Measurements from ENCODE around the gene EIF3I.

The EIF3I gene

GRCh38 chr1:32247983-32248889 lies 26.0 kb downstream of the EIF3I start:
- peak; percentile 88 for DNase-seq (ENCODE audit: extremely low read depth, insufficient read length)
- TF ChIP-seq CTCF (IDR thresholded peaks at IDR 0.05; ENCODE audit: insufficient read depth, low read length, poor library complexity, severe bottlenecking): peak; percentile 98
- Histone ChIP-seq H3K36me3 (ENCODE audit: control insufficient read depth, insufficient read depth, low read length) (no peaks in the 10 kb centered on the region), H3K4me3 (replicated peaks; ENCODE audit: low read depth, low read length) (no peak overlapping the region; the same call in 1 of the 2 replicates), H3K27me3 (replicated peaks; ENCODE audit: control insufficient read depth, insufficient read depth, low read length) (no peaks in the 10 kb centered on the region)

- peak; percentile 88 for DNase-seq (ENCODE audit: extremely low read depth, insufficient read length)
- no peaks in the 10 kb centered on the region for H3K36me3 ChIP-seq (ENCODE audit: control insufficient read depth, insufficient read depth, low read length)
- H3K27me3 ChIP-seq (replicated peaks; ENCODE audit: control insufficient read depth, insufficient read depth, low read length): no peaks in the 10 kb centered on the region
- no peak overlapping the region; the same call in 1 of the 2 replicates for H3K4me3 ChIP-seq (replicated peaks; ENCODE audit: low read depth, low read length)
- no peak for TF ChIP-seq CTCF (IDR thresholded peaks at IDR 0.05; ENCODE audit: insufficient read depth, low read length, poor library complexity, severe bottlenecking)
Observed at GRCh38 chr1:32249831-32250525, 27.8 kb downstream of the EIF3I start.

GRCh38 chr1:32250893-32251716 lies 28.9 kb downstream of the EIF3I start, which contains the start of gene LCK:
Gene LCK (plus strand): TSS chr1:32251265. CDS start chr1:32274330, 23,065 bp downstream.
- Histone ChIP-seq H3K27me3 (replicated peaks; ENCODE audit: control insufficient read depth, insufficient read depth, low read length) (no peaks in the 10 kb centered on the region), H3K36me3 (ENCODE audit: control insufficient read depth, insufficient read depth, low read length) (no peaks in the 10 kb centered on the region), H3K4me3 (replicated peaks; ENCODE audit: low read depth, low read length) (peak within 1 kb of the TSS; percentile 60)
- TF ChIP-seq CTCF (IDR thresholded peaks at IDR 0.05; ENCODE audit: insufficient read depth, low read length, poor library complexity, severe bottlenecking): no peak
- peak; percentile 86 for DNase-seq (ENCODE audit: extremely low read depth, insufficient read length)

- H3K36me3 ChIP-seq (ENCODE audit: control insufficient read depth, insufficient read depth, low read length): no peaks in the 10 kb centered on the region
- 0 out of 2 replicates have a peak overlapping the region, but pooled peaks have one; percentile 0 for H3K4me3 ChIP-seq (replicated peaks; ENCODE audit: low read depth, low read length)
- no peaks in the 10 kb centered on the region for H3K27me3 ChIP-seq (replicated peaks; ENCODE audit: control insufficient read depth, insufficient read depth, low read length)
- peak; percentile 42 for DNase-seq (ENCODE audit: extremely low read depth, insufficient read length)
- TF ChIP-seq CTCF (IDR thresholded peaks at IDR 0.05; ENCODE audit: insufficient read depth, low read length, poor library complexity, severe bottlenecking): no peak
Observed at GRCh38 chr1:32255072-32256071, 33.2 kb downstream of the EIF3I start.
